ENCODE measurements around the gene PLK5. TPM values are rescaled to one million over a fixed set of nuclear protein-coding genes. Genes with fewer than 3 reads are reported as not detected.
"Not testable (repeated sequence)": the region's sequence is repeated elsewhere in the genome, so short reads cannot be mapped to it uniquely, and the experiment has no call there.

The PLK5 gene
- total RNA-seq, 1 donor from 2014 or later, result not detected

- Histone ChIP-seq H3K27me3 (ENCODE audit: control insufficient read depth, insufficient read depth, low read length) (no peaks in the 10 kb centered on the region), H3K4me3 (ENCODE audit: low read depth, low read length) (no peak overlapping the region), H3K36me3 (ENCODE audit: control insufficient read depth, insufficient read depth, low read length) (no peaks in the 10 kb centered on the region)
- DNase-seq (ENCODE audit: low read depth) (peak; percentile 44), FAIRE-seq (no peak)
- TF ChIP-seq, protein P1, sequence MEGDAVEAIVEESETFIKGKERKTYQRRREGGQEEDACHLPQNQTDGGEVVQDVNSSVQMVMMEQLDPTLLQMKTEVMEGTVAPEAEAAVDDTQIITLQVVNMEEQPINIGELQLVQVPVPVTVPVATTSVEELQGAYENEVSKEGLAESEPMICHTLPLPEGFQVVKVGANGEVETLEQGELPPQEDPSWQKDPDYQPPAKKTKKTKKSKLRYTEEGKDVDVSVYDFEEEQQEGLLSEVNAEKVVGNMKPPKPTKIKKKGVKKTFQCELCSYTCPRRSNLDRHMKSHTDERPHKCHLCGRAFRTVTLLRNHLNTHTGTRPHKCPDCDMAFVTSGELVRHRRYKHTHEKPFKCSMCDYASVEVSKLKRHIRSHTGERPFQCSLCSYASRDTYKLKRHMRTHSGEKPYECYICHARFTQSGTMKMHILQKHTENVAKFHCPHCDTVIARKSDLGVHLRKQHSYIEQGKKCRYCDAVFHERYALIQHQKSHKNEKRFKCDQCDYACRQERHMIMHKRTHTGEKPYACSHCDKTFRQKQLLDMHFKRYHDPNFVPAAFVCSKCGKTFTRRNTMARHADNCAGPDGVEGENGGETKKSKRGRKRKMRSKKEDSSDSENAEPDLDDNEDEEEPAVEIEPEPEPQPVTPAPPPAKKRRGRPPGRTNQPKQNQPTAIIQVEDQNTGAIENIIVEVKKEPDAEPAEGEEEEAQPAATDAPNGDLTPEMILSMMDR (IDR thresholded peaks at IDR 0.05; ENCODE audit: insufficient read depth, low read length, severe bottlenecking), result no peak
These were observed 27.8 kb upstream of the PLK5 start for GRCh38 chr19:1495799-1496713.

- DNase-seq (ENCODE audit: low read depth), result no peak
- Histone ChIP-seq H3K36me3 (ENCODE audit: control insufficient read depth, insufficient read depth, low read length) (no peaks in the 10 kb centered on the region), H3K27me3 (ENCODE audit: control insufficient read depth, insufficient read depth, low read length) (no peaks in the 10 kb centered on the region), H3K4me3 (ENCODE audit: low read depth, low read length) (no peak overlapping the region)
- TF ChIP-seq, protein P1 (IDR thresholded peaks at IDR 0.05; ENCODE audit: insufficient read depth, low read length, severe bottlenecking), result no peak
- FAIRE-seq, result peak; percentile 87
These were observed 26.9 kb upstream of the PLK5 start for GRCh38 chr19:1496714-1497577.

GRCh38 chr19:1497578-1498235 is 26.2 kb upstream of the PLK5 start:
- Histone ChIP-seq H3K36me3 (ENCODE audit: control insufficient read depth, insufficient read depth, low read length) (no peaks in the 10 kb centered on the region), H3K27me3 (ENCODE audit: control insufficient read depth, insufficient read depth, low read length) (no peaks in the 10 kb centered on the region), H3K4me3 (ENCODE audit: low read depth, low read length) (no peak overlapping the region)
- TF ChIP-seq, protein P1 (IDR thresholded peaks at IDR 0.05; ENCODE audit: insufficient read depth, low read length, severe bottlenecking), result no peak
- DNase-seq (ENCODE audit: low read depth) (no peak), FAIRE-seq (no peak)

DNA sequence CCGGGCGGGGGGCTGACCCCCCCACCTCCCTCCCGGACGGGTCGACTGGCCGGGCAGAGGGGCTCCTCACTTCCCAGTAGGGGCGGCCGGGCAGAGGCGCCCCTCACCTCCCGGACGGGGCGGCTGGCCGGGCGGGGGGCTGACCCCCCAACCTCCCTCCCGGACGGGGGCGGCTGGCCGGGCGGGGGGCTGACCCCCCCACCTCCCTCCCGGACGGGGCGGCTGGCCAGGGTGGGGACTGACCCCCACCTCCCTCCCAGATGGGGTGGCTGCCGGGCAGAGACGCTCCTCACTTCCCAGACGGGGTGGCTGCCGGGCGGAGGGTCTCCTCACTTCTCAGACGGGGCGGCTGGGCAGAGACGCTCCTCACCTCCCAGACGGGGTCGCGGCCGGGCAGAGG is 24.6 kb upstream of the PLK5 start:
- not testable (repeated sequence) for H3K4me3 ChIP-seq (ENCODE audit: low read depth, low read length); FAIRE-seq; DNase-seq (ENCODE audit: low read depth); H3K36me3 ChIP-seq (ENCODE audit: control insufficient read depth, insufficient read depth, low read length); H3K27me3 ChIP-seq (ENCODE audit: control insufficient read depth, insufficient read depth, low read length)

- H3K36me3 ChIP-seq (ENCODE audit: control insufficient read depth, insufficient read depth, low read length), result peaks cover 1% of the 10 kb centered on the region
- TF ChIP-seq, protein P1 (IDR thresholded peaks at IDR 0.05; ENCODE audit: insufficient read depth, low read length, severe bottlenecking), result no peak
- DNase-seq (ENCODE audit: low read depth), result no peak
- H3K4me3 ChIP-seq (ENCODE audit: low read depth, low read length), result no peak overlapping the region
- FAIRE-seq, result no peak
- H3K27me3 ChIP-seq (ENCODE audit: control insufficient read depth, insufficient read depth, low read length), result no peaks in the 10 kb centered on the region
These were observed 22.7 kb upstream of the PLK5 start for GRCh38 chr19:1501200-1501595.
